ENCODE results near the gene ENTPD2. TPM values are rescaled to one million over a fixed set of nuclear protein-coding genes. Genes with fewer than 3 reads are reported as not detected.

ENTPD2 gene
- total RNA-seq, 1 donor from 2014 or later = 1.3 TPM

Other genes starting within 250 kb of the ENTPD2 start
- 60.2 TPM for gene RABL6, start 246.1 kb downstream of the ENTPD2 start, total RNA-seq
- gene AJM1, start 211.6 kb downstream of the ENTPD2 start, total RNA-seq = 4.8 TPM
- gene PHPT1, start 204.7 kb downstream of the ENTPD2 start, total RNA-seq = 109 TPM
- 10.7 TPM for gene MAMDC4, start 201.7 kb downstream of the ENTPD2 start, total RNA-seq
- 338 TPM for gene EDF1, start 187.8 kb downstream of the ENTPD2 start, total RNA-seq
- gene TRAF2, start 167.5 kb downstream of the ENTPD2 start, total RNA-seq = 16.4 TPM
- gene FBXW5, start 109.3 kb downstream of the ENTPD2 start, total RNA-seq = 62.4 TPM
- gene C8G, start 108.8 kb downstream of the ENTPD2 start, total RNA-seq = 1.6 TPM
- 3.4 TPM for gene LCN12, start 101.8 kb downstream of the ENTPD2 start, total RNA-seq
- gene PTGDS, start 76.6 kb downstream of the ENTPD2 start, total RNA-seq = 111 TPM
- gene LCNL1, start 71.1 kb downstream of the ENTPD2 start, total RNA-seq = 1.7 TPM
- 51.5 TPM for gene PAXX, start 61.6 kb downstream of the ENTPD2 start, total RNA-seq
- 3.6 TPM for gene CLIC3, start 57.5 kb downstream of the ENTPD2 start, total RNA-seq
- gene ABCA2, start 25.8 kb downstream of the ENTPD2 start, total RNA-seq = 25.7 TPM
- not detected for gene FUT7, start 22.0 kb downstream of the ENTPD2 start, total RNA-seq
- gene NPDC1, start 7.9 kb downstream of the ENTPD2 start, total RNA-seq = 138 TPM
- gene SAPCD2, start 16.5 kb upstream of the ENTPD2 start, total RNA-seq = 1.6 TPM
- 12.7 TPM for gene UAP1L1, start 23.5 kb upstream of the ENTPD2 start, total RNA-seq
- 57.8 TPM for gene MAN1B1, start 32.9 kb upstream of the ENTPD2 start, total RNA-seq
- 157 TPM for gene DPP7, start 60.7 kb upstream of the ENTPD2 start, total RNA-seq
- gene GRIN1, start 85.1 kb upstream of the ENTPD2 start, total RNA-seq = 0.21 TPM
- not detected for gene LRRC26, start 116.0 kb upstream of the ENTPD2 start, total RNA-seq
- not detected for gene TMEM210, start 118.0 kb upstream of the ENTPD2 start, total RNA-seq
- gene ANAPC2, start 134.5 kb upstream of the ENTPD2 start, total RNA-seq = 74.5 TPM
- gene SSNA1, start 134.6 kb upstream of the ENTPD2 start, total RNA-seq = 58.3 TPM
- 17.6 TPM for gene TPRN, start 146.7 kb upstream of the ENTPD2 start, total RNA-seq
- 36.2 TPM for gene TMEM203, start 151.6 kb upstream of the ENTPD2 start, total RNA-seq
- gene NDOR1, start 151.6 kb upstream of the ENTPD2 start, total RNA-seq = 20.3 TPM
- 6.5 TPM for gene RNF208, start 168.2 kb upstream of the ENTPD2 start, total RNA-seq
- 1.9 TPM for gene CYSRT1, start 171.1 kb upstream of the ENTPD2 start, total RNA-seq
- gene RNF224, start 173.4 kb upstream of the ENTPD2 start, total RNA-seq = 0.34 TPM
- gene SLC34A3, start 176.8 kb upstream of the ENTPD2 start, total RNA-seq = not detected
- gene TUBB4B, start 187.2 kb upstream of the ENTPD2 start, total RNA-seq = 351 TPM
- gene STPG3, start 197.2 kb upstream of the ENTPD2 start, total RNA-seq = not detected
- gene NELFB, start 201.3 kb upstream of the ENTPD2 start, total RNA-seq = 45.2 TPM
- gene TOR4A, start 223.7 kb upstream of the ENTPD2 start, total RNA-seq = 15.4 TPM
- gene NRARP, start 248.2 kb upstream of the ENTPD2 start, total RNA-seq = 7.1 TPM

Data from ureter (tissue), 1 donor.